GM21825 (cell line): ENCODE data around the gene UGT2A2.
"Not testable (repeated sequence)": the region's sequence is repeated elsewhere in the genome, so short reads cannot be mapped to it uniquely, and the experiment has no call there.

Source experiments
- ATAC-seq: cut with Tn5 transposase; IDR thresholded peaks from one replicate; pipeline ENCODE4 v1.9.1; 2021; ENCODE audit warnings: mild to moderate bottlenecking, moderate library complexity; ENCODE audit not compliant: unreplicated experiment

UGT2A2 gene

GRCh38 chr4:69639542-69639941 lies at the start of gene UGT2A2:
UGT2A2 (minus strand) TSS chr4:69639642; CDS start chr4:69639640, 2 bp downstream.
- ATAC-seq = no peak

GRCh38 chr4:69684804-69685203 lies 45.4 kb upstream of the UGT2A2 start:
- no peak for ATAC-seq

GRCh38 chr4:69668680-69669079 lies 29.2 kb upstream of the UGT2A2 start:
- no peak for ATAC-seq

GRCh38 chr4:69664009-69664408 lies 24.6 kb upstream of the UGT2A2 start:
- ATAC-seq = not testable (repeated sequence)

- ATAC-seq = not testable (repeated sequence)
Measured at GRCh38 chr4:69661130-69661803, 21.8 kb upstream of the UGT2A2 start.

GRCh38 chr4:69658133-69658532 lies 18.7 kb upstream of the UGT2A2 start:
- no peak for ATAC-seq

- no peak for ATAC-seq
Measured at GRCh38 chr4:69656653-69657158, 17.3 kb upstream of the UGT2A2 start.

GRCh38 chr4:69653147-69653546 lies 13.7 kb upstream of the UGT2A2 start, which contains the start of gene UGT2A1:
UGT2A1 (minus strand) TSS chr4:69653247; CDS start chr4:69647644, 5,603 bp downstream.
- ATAC-seq = no peak

GRCh38 chr4:69650872-69651271 lies 11.4 kb upstream of the UGT2A2 start:
- no peak for ATAC-seq

- no peak for ATAC-seq
Measured at GRCh38 chr4:69649629-69650028, 10.2 kb upstream of the UGT2A2 start.

GRCh38 chr4:69649207-69649606 lies 9.8 kb upstream of the UGT2A2 start:
- ATAC-seq = no peak

- no peak for ATAC-seq
Measured at GRCh38 chr4:69642961-69643360, 3.5 kb upstream of the UGT2A2 start.

GRCh38 chr4:69640289-69640688 lies 847 bp upstream of the UGT2A2 start:
- no peak for ATAC-seq

- ATAC-seq = no peak
Measured at GRCh38 chr4:69617083-69617694, 22.3 kb downstream of the UGT2A2 start.

- ATAC-seq = no peak
Measured at GRCh38 chr4:69610484-69610883, 29.0 kb downstream of the UGT2A2 start.

GRCh38 chr4:69601065-69601464 lies 38.4 kb downstream of the UGT2A2 start:
- no peak for ATAC-seq

GRCh38 chr4:69600013-69600412 lies 39.4 kb downstream of the UGT2A2 start:
- no peak for ATAC-seq

GRCh38 chr4:69594382-69594781 lies 45.1 kb downstream of the UGT2A2 start:
- ATAC-seq = no peak

- no peak for ATAC-seq
Measured at GRCh38 chr4:69591364-69591763, 48.1 kb downstream of the UGT2A2 start.

- ATAC-seq = no peak
Measured at GRCh38 chr4:69589884-69590283, 49.6 kb downstream of the UGT2A2 start.

- ATAC-seq = no peak
Measured at GRCh38 chr4:69584135-69584534, 55.3 kb downstream of the UGT2A2 start.

GRCh38 chr4:69583543-69583942 lies 55.9 kb downstream of the UGT2A2 start:
- ATAC-seq = no peak
